WERI-Rb-1 (cell line): Measurements from ENCODE around the gene PDE10A.

ENCODE experiments used
- DNase-seq: peaks from one replicate; pipeline ENCODE4 v3.0.0-alpha.2; 2020
- H3K27ac ChIP-seq: fragments of 250-450 bp; sonication (Bioruptor Pico); 2 replicates; pipeline ENCODE4 v1.5.1; 2020; ENCODE audit warnings: mild to moderate bottlenecking, moderate library complexity
- H3K27me3 ChIP-seq: fragments of 250-450 bp; sonication (Bioruptor Pico); 2 replicates; pipeline ENCODE4 v1.5.1; 2021; ENCODE audit warnings: mild to moderate bottlenecking, low read depth, moderate library complexity; ENCODE audit not compliant: insufficient read depth, severe bottlenecking
- H3K36me3 ChIP-seq: fragments of 250-450 bp; sonication (Bioruptor Pico); 2 replicates; pipeline ENCODE4 v1.5.1; 2020; ENCODE audit warnings: mild to moderate bottlenecking, moderate library complexity
- H3K4me3 ChIP-seq: 2 replicates; pipeline ENCODE4 v1.5.1; 2011; ENCODE audit warnings: low read depth, mild to moderate bottlenecking, control low read depth, low read length
- H3K9me3 ChIP-seq: fragments of 250-450 bp; sonication (Bioruptor Pico); 2 replicates; pipeline ENCODE4 v1.5.1; 2021; ENCODE audit warnings: mild to moderate bottlenecking, moderate library complexity; ENCODE audit not compliant: severe bottlenecking
- TF ChIP-seq, protein P1 (sequence below): IDR thresholded peaks from 2 replicates; pipeline ENCODE4 v1.5.1; 2011; ENCODE audit warnings: low read depth, mild to moderate bottlenecking, control low read depth, inconsistent platforms, low read length

PDE10A gene

DNA sequence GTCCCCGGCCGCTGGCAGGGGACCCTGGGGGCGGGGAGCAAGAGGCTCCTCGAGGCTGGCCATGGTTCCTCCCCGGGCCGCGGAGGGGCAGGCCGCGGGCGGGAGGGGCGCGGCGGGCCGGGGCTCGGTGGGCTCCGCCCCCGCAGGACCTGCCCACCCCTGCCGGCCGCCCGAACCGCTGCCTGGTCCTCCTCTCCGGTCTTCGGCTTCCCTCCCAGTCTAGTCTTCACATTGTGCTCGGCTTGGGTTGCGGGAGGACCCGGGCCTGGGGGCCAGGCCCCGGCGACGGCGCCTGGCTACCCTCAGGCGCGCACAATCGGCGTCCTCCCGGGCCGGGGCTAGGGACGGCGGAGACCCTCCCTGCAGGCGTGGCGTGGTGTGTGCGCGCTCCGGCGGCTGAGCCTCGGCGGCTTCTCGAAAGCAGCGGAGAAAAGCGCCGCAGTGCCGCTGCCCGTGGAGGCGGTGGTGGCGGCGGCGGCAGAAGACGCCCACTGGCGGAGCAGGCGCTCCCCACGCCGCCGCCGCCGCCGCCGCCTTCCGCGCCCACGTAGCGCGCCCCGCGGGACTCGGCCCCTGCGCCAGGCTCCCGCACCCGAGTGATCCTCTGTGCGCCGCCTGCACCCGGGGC is at the start of gene PDE10A:
TSS of gene PDE10A (minus strand) at position 493 of the 628 bp plus-strand sequence. CDS start at position 63, 430 bp downstream.
- no peak within 1 kb of the TSS for H3K27ac ChIP-seq
- H3K4me3 ChIP-seq = peak within 1 kb of the TSS; percentile 37
- DNase-seq = peak; percentile 19
- H3K9me3 ChIP-seq = peaks cover 14% of the 10 kb centered on the region
- H3K27me3 ChIP-seq = peaks cover 91% of the 10 kb centered on the region
- no peaks in the 10 kb centered on the region for H3K36me3 ChIP-seq
- TF ChIP-seq, protein P1, sequence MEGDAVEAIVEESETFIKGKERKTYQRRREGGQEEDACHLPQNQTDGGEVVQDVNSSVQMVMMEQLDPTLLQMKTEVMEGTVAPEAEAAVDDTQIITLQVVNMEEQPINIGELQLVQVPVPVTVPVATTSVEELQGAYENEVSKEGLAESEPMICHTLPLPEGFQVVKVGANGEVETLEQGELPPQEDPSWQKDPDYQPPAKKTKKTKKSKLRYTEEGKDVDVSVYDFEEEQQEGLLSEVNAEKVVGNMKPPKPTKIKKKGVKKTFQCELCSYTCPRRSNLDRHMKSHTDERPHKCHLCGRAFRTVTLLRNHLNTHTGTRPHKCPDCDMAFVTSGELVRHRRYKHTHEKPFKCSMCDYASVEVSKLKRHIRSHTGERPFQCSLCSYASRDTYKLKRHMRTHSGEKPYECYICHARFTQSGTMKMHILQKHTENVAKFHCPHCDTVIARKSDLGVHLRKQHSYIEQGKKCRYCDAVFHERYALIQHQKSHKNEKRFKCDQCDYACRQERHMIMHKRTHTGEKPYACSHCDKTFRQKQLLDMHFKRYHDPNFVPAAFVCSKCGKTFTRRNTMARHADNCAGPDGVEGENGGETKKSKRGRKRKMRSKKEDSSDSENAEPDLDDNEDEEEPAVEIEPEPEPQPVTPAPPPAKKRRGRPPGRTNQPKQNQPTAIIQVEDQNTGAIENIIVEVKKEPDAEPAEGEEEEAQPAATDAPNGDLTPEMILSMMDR = no peak

GRCh38 chr6:165708985-165709576 is 46.0 kb upstream of the PDE10A start:
- Histone ChIP-seq H3K27ac (no peak overlapping the region), H3K9me3 (no peaks in the 10 kb centered on the region), H3K27me3 (peaks cover 84% of the 10 kb centered on the region), H3K4me3 (no peak overlapping the region), H3K36me3 (no peaks in the 10 kb centered on the region)
- no peak for DNase-seq
- TF ChIP-seq, protein P1 = no peak

- H3K27ac ChIP-seq = no peak overlapping the region
- no peaks in the 10 kb centered on the region for H3K36me3 ChIP-seq
- H3K27me3 ChIP-seq = peaks cover 86% of the 10 kb centered on the region
- no peak overlapping the region for H3K4me3 ChIP-seq
- DNase-seq = no peak
- no peaks in the 10 kb centered on the region for H3K9me3 ChIP-seq
- TF ChIP-seq, protein P1 = no peak
These were observed 44.2 kb upstream of the PDE10A start for GRCh38 chr6:165707067-165707853.

- TF ChIP-seq, protein P1 = no peak
- no peaks in the 10 kb centered on the region for H3K36me3 ChIP-seq
- no peaks in the 10 kb centered on the region for H3K9me3 ChIP-seq
- no peak for DNase-seq
- H3K4me3 ChIP-seq = no peak overlapping the region
- peaks cover 86% of the 10 kb centered on the region for H3K27me3 ChIP-seq
- H3K27ac ChIP-seq = no peak overlapping the region
These were observed 42.9 kb upstream of the PDE10A start for GRCh38 chr6:165705941-165706340.

DNA sequence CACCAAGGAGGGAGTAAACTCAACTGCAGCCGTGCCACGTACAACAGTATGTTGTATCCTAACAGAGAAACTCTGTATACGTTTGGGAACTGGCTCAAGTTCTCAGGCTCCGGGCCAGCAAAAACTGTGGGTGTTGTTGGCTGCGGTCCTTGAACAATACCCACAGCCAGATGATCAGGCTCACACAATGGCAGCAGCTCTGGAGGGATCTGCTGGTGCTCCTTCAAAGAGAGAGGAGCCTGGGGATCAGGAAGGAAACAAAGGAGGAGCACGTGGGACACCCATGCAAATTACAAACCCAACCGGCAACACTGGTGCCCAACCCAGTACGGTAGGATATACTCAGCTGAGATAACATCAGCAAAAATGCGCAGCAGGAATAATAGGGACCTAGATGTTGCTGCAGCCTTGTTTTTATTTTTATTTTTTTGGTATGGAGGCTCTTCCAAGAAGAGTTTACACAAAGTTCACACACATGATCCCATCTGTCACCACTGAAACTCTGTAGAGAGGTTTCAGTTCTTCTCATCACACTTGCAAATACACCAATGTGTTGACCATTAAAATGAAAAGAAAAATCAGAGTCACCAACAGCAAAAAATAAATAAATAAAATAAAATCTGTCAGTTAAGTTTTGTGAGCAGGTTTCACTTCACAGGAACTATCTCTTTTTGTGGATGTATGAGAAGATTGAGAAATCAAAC is 41.2 kb upstream of the PDE10A start:
- H3K36me3 ChIP-seq = no peaks in the 10 kb centered on the region
- TF ChIP-seq, protein P1 = no peak

More for the DNA sequence above, 41.2 kb upstream of the PDE10A start:
- Histone ChIP-seq H3K9me3 (no peaks in the 10 kb centered on the region), H3K27me3 (peaks cover 86% of the 10 kb centered on the region), H3K4me3 (no peak overlapping the region), H3K27ac (no peak overlapping the region)
- no peak for DNase-seq
